Natural killer cell (primary cell): ENCODE measurements around the gene TMIGD1. TPM values are rescaled to one million over a fixed set of nuclear protein-coding genes. Genes with fewer than 3 reads are reported as not detected.
A peak's percentile ranks its signal among the peaks of the same experiment; 100 is the strongest.
"Not testable (repeated sequence)": the region's sequence is repeated elsewhere in the genome, so short reads cannot be mapped to it uniquely, and the experiment has no call there.

ENCODE experiments used
- ATAC-seq, 3 donors: fragments of 150-1000 bp in 2 of 3; fragments of 200-7000 bp in 1 of 3; cut with Tn5 transposase; 1 replicate in 1 of 3; 2 replicates in 2 of 3; pipeline ENCODE4 v1.10.0; 2021; ENCODE audit warnings: mild to moderate bottlenecking in 2 of 3, moderate library complexity in 2 of 3
- DNase-seq, 2 donors: peaks; one replicate each; pipeline versions ENCODE4 v3.0.0 to v3.0.0-alpha.2; 2013 to 2021; ENCODE audit warnings: mixed read lengths in 1 of 2
- H3K27ac ChIP-seq: one replicate; pipeline ENCODE4 v1.5.1; 2013; ENCODE audit warnings: mild to moderate bottlenecking, low read length
- H3K27me3 ChIP-seq: one replicate; pipeline ENCODE4 v1.6.1; 2013; ENCODE audit warnings: low read length; ENCODE audit not compliant: control insufficient read depth, insufficient read depth
- H3K36me3 ChIP-seq: one replicate; pipeline ENCODE4 v1.6.1; 2013; ENCODE audit warnings: low read length; ENCODE audit not compliant: control insufficient read depth, insufficient read depth
- H3K4me1 ChIP-seq: one replicate; pipeline ENCODE4 v1.6.1; 2013; ENCODE audit warnings: low read length; ENCODE audit not compliant: control insufficient read depth, insufficient read depth
- H3K4me3 ChIP-seq: one replicate; pipeline ENCODE4 v1.5.1; 2013; ENCODE audit warnings: low read length
- H3K9me3 ChIP-seq: one replicate; pipeline ENCODE4 v1.6.1; 2013; ENCODE audit warnings: low read length; ENCODE audit not compliant: control insufficient read depth, insufficient read depth
- H3K27ac Mint-ChIP-seq, 2 donors: one replicate each; pipeline ENCODE4 v1.8.0; 2022; ENCODE audit warnings: mild to moderate bottlenecking in 2 of 2, mixed read lengths in 2 of 2, moderate library complexity in 1 of 2
- H3K27me3 Mint-ChIP-seq, 2 donors: one replicate each; pipeline ENCODE4 v1.8.0; 2022; ENCODE audit warnings: low read depth in 2 of 2, mixed read lengths in 2 of 2
- H3K36me3 Mint-ChIP-seq: one replicate; pipeline ENCODE4 v1.8.0; 2022; ENCODE audit warnings: mixed read lengths
- H3K4me1 Mint-ChIP-seq, 2 donors: one replicate each; pipeline ENCODE4 v1.8.0; 2022; ENCODE audit warnings: mixed read lengths in 2 of 2
- H3K4me3 Mint-ChIP-seq: one replicate; pipeline ENCODE4 v1.8.0; 2022; ENCODE audit warnings: mild to moderate bottlenecking, moderate library complexity, mixed read lengths
- H3K9me3 Mint-ChIP-seq, 2 donors: one replicate each; pipeline ENCODE4 v1.8.0; 2022; ENCODE audit warnings: mixed read lengths in 2 of 2
- WGBS: methylation state at CpG from one replicate; pipeline ENCODE4 v1.1.7; 2013; ENCODE audit warnings: missing lambda C conversion rate; ENCODE audit not compliant: insufficient coverage; 5-methylcytosine and 5-hydroxymethylcytosine counted together
- intact Hi-C: fragments of 100-400 bp; cut with micrococcal nuclease; formaldehyde crosslinking; loops from one replicate; pipeline ENCODE4 v1.14.2; 2022
- total RNA-seq, 4 donors: library from RNA; stranded (reverse); fragments of 120-200 nt in 1 of 4; gene quantifications; one replicate each; pipeline versions ENCODE4 v1.2.3 to v1.2.4, GENCODE V29; 2013 to 2022
- TF ChIP-seq, protein P1 (sequence below): fragments of 200-600 bp; IDR thresholded peaks from one replicate; pipeline ENCODE4 v1.8.0; 2022; ENCODE audit warnings: antibody characterized with exemption

Gene TMIGD1
- total RNA-seq, 3 donors from 2014 or later (not counting 1 experiment from before 2014, with no cell fraction given): not detected

DNA sequence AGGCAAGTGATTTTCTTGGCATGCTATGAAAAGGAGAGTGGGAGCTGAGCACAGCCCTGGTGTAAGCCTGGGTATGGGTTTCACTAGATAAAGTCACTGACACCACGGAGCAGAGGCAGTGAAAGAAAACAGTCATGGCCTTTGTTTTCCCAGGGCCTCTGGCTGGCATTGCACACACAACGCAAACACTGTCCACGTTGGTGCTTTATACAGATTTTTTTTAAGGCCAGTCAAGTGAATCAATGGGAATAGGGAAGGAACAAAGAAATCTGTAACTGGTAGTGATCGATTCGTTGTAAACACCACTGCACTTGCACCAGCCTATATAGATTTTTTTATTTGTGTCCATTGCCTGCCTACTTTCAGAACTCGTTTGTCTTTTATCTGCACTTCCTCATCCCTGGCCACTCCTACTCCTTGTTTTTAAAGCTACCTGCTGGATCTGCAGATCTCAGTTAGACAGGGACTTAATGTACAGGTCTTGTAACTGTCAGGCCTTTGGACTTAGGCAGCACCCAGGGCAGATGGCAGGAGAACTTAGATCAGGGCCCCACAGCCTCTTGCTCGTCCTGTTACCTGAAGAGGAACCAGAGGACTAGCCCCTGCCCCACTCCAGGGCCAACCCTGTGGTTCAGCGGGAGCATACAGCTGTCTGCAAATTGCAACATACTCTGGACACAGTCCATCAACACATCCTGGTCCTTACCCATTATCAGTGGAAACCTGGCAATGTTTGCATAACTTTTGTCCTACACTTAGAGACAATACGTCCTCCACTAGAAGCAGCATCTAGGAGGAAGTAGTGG lies 10.6 kb upstream of the TMIGD1 start:
- Histone ChIP-seq H3K27me3 (no peaks in the 10 kb centered on the region), H3K9me3 (no peaks in the 10 kb centered on the region), H3K4me1 (peaks cover 8% of the 10 kb centered on the region), H3K36me3 (no peaks in the 10 kb centered on the region), H3K4me3 (no peak overlapping the region), H3K27ac (no peak overlapping the region)
- Mint-ChIP-seq H3K27ac (no peak overlapping the region), H3K9me3 (no peaks in the 10 kb centered on the region), H3K4me3 (no peak overlapping the region), H3K36me3 (no peaks in the 10 kb centered on the region), H3K4me1 (peaks cover 7 to 9% of the 10 kb centered on the region in 2 donors), H3K27me3 (no peaks in the 10 kb centered on the region)
- no peak for DNase-seq
- TF ChIP-seq, protein P1, sequence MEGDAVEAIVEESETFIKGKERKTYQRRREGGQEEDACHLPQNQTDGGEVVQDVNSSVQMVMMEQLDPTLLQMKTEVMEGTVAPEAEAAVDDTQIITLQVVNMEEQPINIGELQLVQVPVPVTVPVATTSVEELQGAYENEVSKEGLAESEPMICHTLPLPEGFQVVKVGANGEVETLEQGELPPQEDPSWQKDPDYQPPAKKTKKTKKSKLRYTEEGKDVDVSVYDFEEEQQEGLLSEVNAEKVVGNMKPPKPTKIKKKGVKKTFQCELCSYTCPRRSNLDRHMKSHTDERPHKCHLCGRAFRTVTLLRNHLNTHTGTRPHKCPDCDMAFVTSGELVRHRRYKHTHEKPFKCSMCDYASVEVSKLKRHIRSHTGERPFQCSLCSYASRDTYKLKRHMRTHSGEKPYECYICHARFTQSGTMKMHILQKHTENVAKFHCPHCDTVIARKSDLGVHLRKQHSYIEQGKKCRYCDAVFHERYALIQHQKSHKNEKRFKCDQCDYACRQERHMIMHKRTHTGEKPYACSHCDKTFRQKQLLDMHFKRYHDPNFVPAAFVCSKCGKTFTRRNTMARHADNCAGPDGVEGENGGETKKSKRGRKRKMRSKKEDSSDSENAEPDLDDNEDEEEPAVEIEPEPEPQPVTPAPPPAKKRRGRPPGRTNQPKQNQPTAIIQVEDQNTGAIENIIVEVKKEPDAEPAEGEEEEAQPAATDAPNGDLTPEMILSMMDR: no peak
- 63% methylated on average over 9 of the region's 9 CpGs for WGBS
- peak in 1 of 3 donors; percentile 32 for ATAC-seq
- intact Hi-C loops: no loop called here

DNA sequence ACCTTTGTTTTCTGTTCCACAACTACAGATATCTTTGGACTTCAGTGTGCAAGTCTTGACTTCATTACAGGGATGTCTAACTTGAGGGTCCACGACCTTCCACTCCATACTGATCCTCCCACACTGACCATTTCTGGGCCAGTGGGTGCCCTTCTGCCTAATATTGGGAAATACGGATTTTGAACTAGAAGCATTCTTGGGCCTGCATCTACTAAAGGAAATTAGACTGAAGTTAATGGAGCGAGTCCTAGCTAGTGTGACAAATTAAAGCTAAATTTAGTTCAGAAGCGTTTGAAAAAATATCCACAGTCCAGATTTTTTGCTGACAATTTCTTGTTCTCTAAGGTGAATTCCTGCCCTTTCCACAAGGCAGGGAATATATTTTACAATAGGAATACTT lies 9.9 kb upstream of the TMIGD1 start:
- DNase-seq (no peak), ATAC-seq (no peak)
- WGBS: 93% methylated on average over 4 of the region's 4 CpGs
- Histone ChIP-seq H3K27me3 (no peaks in the 10 kb centered on the region), H3K9me3 (no peaks in the 10 kb centered on the region), H3K27ac (no peak overlapping the region), H3K4me3 (no peak overlapping the region), H3K4me1 (peaks cover 8% of the 10 kb centered on the region), H3K36me3 (no peaks in the 10 kb centered on the region)
- no peaks in the 10 kb centered on the region for H3K27me3 Mint-ChIP-seq
- TF ChIP-seq, protein P1: no peak
- intact Hi-C loops: no loop called here
- H3K9me3 Mint-ChIP-seq: no peaks in the 10 kb centered on the region
- no peaks in the 10 kb centered on the region for H3K36me3 Mint-ChIP-seq
- H3K4me3 Mint-ChIP-seq: no peak overlapping the region
- no peak overlapping the region for H3K27ac Mint-ChIP-seq
- H3K4me1 Mint-ChIP-seq: peaks cover 7 to 9% of the 10 kb centered on the region in 2 donors

DNA sequence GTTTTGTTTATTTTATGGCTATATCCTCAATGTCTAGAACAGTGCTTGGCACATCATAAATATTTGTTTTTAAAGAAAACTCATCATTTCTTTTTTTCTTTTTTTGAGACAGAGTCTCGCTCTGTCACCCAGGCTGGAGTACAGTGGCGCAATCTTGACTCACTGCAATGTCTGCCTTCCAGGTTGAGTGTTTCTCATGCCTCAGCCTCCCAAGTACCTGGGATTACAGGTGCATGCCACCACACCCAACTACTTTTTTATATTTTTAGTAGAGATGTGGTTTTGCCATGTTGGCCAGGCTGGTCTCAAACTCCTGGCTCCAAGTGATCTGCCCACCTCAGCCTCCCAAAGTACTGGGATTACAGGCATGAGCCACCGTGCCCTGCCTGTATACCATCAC lies 9.4 kb upstream of the TMIGD1 start:
- H3K4me3 ChIP-seq, H3K9me3 Mint-ChIP-seq, H3K9me3 ChIP-seq, H3K36me3 ChIP-seq, H3K27me3 Mint-ChIP-seq, H3K4me1 ChIP-seq, H3K4me1 Mint-ChIP-seq, intact Hi-C loops, H3K27ac Mint-ChIP-seq, H3K36me3 Mint-ChIP-seq, H3K27ac ChIP-seq, DNase-seq, ATAC-seq, H3K27me3 ChIP-seq, H3K4me3 Mint-ChIP-seq: not testable (repeated sequence)
- WGBS: 98% methylated on average over 3 of the region's 3 CpGs

DNA sequence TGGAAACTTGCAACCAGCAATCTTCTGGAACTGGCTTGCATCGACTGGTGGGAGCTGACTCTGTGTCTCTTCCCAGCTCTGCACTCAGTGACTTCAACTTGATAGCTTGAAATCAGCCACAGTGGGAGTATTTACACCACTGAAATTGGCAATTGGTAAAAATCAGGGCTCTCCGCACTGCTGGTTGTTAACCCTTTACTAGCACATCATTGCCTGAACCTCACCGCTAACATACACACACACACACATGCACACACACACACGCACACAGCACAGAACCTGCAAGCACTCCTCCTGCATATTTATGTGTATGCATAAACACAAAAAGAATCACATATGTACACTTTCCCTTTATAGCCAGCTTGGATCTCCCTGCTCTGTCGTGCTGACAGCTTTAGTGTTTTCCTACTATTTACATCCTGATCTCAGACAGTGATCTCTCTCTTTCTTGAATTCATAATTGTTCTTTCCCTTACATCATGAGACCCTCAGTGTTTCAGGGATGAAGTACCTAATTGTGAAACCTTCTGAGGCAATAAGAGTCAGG lies 7.9 kb upstream of the TMIGD1 start:
- intact Hi-C loops: no loop called here
- no peak overlapping the region for H3K4me3 ChIP-seq
- no peaks in the 10 kb centered on the region for H3K9me3 Mint-ChIP-seq
- 92% methylated on average over 5 of the region's 5 CpGs for WGBS
- no peaks in the 10 kb centered on the region for H3K27me3 ChIP-seq
- no peak for ATAC-seq
- DNase-seq: no peak
- no peaks in the 10 kb centered on the region for H3K27me3 Mint-ChIP-seq
- H3K36me3 ChIP-seq: no peaks in the 10 kb centered on the region
- H3K27ac Mint-ChIP-seq: no peak overlapping the region
- H3K36me3 Mint-ChIP-seq: no peaks in the 10 kb centered on the region
- TF ChIP-seq, protein P1: no peak
- no peak overlapping the region for H3K27ac ChIP-seq
- no peak overlapping the region for H3K4me3 Mint-ChIP-seq
- peaks cover 7 to 10% of the 10 kb centered on the region in 2 donors for H3K4me1 Mint-ChIP-seq
- no peaks in the 10 kb centered on the region for H3K9me3 ChIP-seq
- peaks cover 8% of the 10 kb centered on the region for H3K4me1 ChIP-seq
